ENCODE measurements around the gene DGKI.
"Not testable (repeated sequence)": the region's sequence is repeated elsewhere in the genome, so short reads cannot be mapped to it uniquely, and the experiment has no call there.

The DGKI gene

DNA sequence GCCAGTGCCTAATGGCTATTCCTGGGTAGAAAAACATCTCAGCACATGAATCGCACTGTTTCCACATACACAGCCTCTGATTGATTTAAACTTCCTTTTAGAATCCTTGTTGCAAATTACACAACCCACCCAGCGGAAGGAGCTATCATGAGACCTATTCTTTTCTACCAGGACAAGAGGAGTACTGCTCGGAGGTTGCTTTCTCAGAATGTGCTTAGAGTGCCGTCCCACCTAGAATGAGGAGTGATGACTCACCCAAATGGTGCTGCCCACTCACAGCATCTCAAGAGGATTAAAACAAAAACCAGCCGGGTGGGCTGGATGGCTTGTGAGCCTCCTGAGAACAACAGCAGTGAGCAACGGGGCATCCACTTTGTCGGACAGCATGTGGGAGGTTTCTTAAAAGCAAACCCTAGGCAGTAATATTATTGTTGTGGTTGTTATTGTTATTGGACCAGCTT, 128.9 kb downstream of the DGKI start:
- no peaks in the 10 kb centered on the region for H3K36me3 ChIP-seq (ENCODE audit: insufficient read depth, low read length)
- no peak overlapping the region for H3K27ac ChIP-seq (ENCODE audit: low read depth, low read length)
- no peaks in the 10 kb centered on the region for H3K27me3 ChIP-seq (ENCODE audit: control insufficient read depth in 1 of 2, insufficient read depth in 2 of 2, low read length in 2 of 2)
- no peak overlapping the region for H3K9ac ChIP-seq (ENCODE audit: low read length)
- no peaks in the 10 kb centered on the region for H3K9me3 ChIP-seq (ENCODE audit: low read length)
- H3K4me1 ChIP-seq (ENCODE audit: insufficient read depth, low read length), result no peaks in the 10 kb centered on the region
- H3K4me3 ChIP-seq (ENCODE audit: low read depth in 1 of 2, low read length in 2 of 2), result no peak overlapping the region

- Histone ChIP-seq H3K27me3 (ENCODE audit: control insufficient read depth in 1 of 2, insufficient read depth in 2 of 2, low read length in 2 of 2) (no peaks in the 10 kb centered on the region), H3K27ac (ENCODE audit: low read depth, low read length) (no peak overlapping the region), H3K4me1 (ENCODE audit: insufficient read depth, low read length) (no peaks in the 10 kb centered on the region), H3K36me3 (ENCODE audit: insufficient read depth, low read length) (no peaks in the 10 kb centered on the region), H3K9me3 (ENCODE audit: low read length) (no peaks in the 10 kb centered on the region), H3K4me3 (ENCODE audit: low read depth in 1 of 2, low read length in 2 of 2) (no peak overlapping the region), H3K9ac (ENCODE audit: low read length) (no peak overlapping the region)
These were observed 129.7 kb downstream of the DGKI start for GRCh38 chr7:137717045-137717444.

DNA sequence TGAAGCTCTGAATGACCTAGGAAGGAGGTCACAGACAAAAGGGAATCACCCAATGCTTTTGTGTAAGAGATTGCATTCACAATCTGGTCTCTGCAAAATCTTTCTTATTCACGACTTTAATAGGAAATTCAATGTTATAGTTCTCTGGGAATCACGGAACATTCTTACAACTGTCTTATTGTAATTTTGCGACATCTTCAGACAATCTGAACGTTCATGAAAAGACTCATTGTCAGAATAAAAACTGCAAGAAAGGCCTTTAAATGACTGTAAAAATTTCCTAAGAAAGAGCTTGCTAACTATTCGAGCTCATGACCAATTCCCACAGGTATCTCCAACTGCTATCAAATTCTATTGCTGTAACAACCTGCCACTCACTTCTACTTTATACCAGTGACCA, 130.7 kb downstream of the DGKI start:
- H3K9ac ChIP-seq (ENCODE audit: low read length), result no peak overlapping the region
- H3K4me1 ChIP-seq (ENCODE audit: insufficient read depth, low read length), result no peaks in the 10 kb centered on the region
- no peak overlapping the region for H3K4me3 ChIP-seq (ENCODE audit: low read depth in 1 of 2, low read length in 2 of 2)
- no peak overlapping the region for H3K27ac ChIP-seq (ENCODE audit: low read depth, low read length)
- H3K36me3 ChIP-seq (ENCODE audit: insufficient read depth, low read length), result no peaks in the 10 kb centered on the region
- H3K9me3 ChIP-seq (ENCODE audit: low read length), result no peaks in the 10 kb centered on the region
- H3K27me3 ChIP-seq (ENCODE audit: control insufficient read depth in 1 of 2, insufficient read depth in 2 of 2, low read length in 2 of 2), result no peaks in the 10 kb centered on the region

GRCh38 chr7:137715533-137715932, 131.2 kb downstream of the DGKI start:
- no peak overlapping the region for H3K9ac ChIP-seq (ENCODE audit: low read length)
- H3K4me1 ChIP-seq (ENCODE audit: insufficient read depth, low read length), result no peaks in the 10 kb centered on the region
- H3K4me3 ChIP-seq (ENCODE audit: low read depth in 1 of 2, low read length in 2 of 2), result no peak overlapping the region
- H3K9me3 ChIP-seq (ENCODE audit: low read length), result no peaks in the 10 kb centered on the region
- H3K27me3 ChIP-seq (ENCODE audit: control insufficient read depth in 1 of 2, insufficient read depth in 2 of 2, low read length in 2 of 2), result no peaks in the 10 kb centered on the region
- H3K36me3 ChIP-seq (ENCODE audit: insufficient read depth, low read length), result no peaks in the 10 kb centered on the region
- no peak overlapping the region for H3K27ac ChIP-seq (ENCODE audit: low read depth, low read length)

- no peak overlapping the region for H3K27ac ChIP-seq (ENCODE audit: low read depth, low read length)
- H3K27me3 ChIP-seq (ENCODE audit: control insufficient read depth in 1 of 2, insufficient read depth in 2 of 2, low read length in 2 of 2), result no peaks in the 10 kb centered on the region
- no peaks in the 10 kb centered on the region for H3K36me3 ChIP-seq (ENCODE audit: insufficient read depth, low read length)
- H3K9me3 ChIP-seq (ENCODE audit: low read length), result no peaks in the 10 kb centered on the region
- H3K9ac ChIP-seq (ENCODE audit: low read length), result no peak overlapping the region
- no peaks in the 10 kb centered on the region for H3K4me1 ChIP-seq (ENCODE audit: insufficient read depth, low read length)
- no peak overlapping the region for H3K4me3 ChIP-seq (ENCODE audit: low read depth in 1 of 2, low read length in 2 of 2)
These were observed 131.7 kb downstream of the DGKI start for GRCh38 chr7:137715121-137715520.

DNA sequence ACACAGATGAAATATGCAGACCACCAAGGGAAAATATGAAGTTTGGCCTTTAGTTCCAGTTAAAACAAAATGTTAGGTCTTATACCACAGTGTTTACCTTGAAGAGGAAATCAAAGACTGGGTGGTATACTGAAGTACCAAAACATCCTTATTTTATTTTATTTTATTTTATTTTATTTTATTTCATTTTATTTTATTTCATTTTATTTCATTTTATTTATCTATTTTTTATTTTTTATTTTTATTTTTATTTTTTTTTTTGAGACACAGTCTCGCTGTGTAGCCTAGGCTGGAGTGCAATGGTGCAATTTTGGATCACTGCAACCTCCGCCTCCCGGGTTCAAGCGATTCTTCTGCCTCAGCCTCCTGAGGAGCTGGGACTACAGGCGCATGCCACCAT, 140.4 kb downstream of the DGKI start:
- H3K27ac ChIP-seq (ENCODE audit: low read depth, low read length); H3K9me3 ChIP-seq (ENCODE audit: low read length); H3K27me3 ChIP-seq (ENCODE audit: control insufficient read depth in 1 of 2, insufficient read depth in 2 of 2, low read length in 2 of 2); H3K36me3 ChIP-seq (ENCODE audit: insufficient read depth, low read length); H3K9ac ChIP-seq (ENCODE audit: low read length); H3K4me3 ChIP-seq (ENCODE audit: low read depth in 1 of 2, low read length in 2 of 2); H3K4me1 ChIP-seq (ENCODE audit: insufficient read depth, low read length): not testable (repeated sequence)

- Histone ChIP-seq H3K27me3 (ENCODE audit: control insufficient read depth in 1 of 2, insufficient read depth in 2 of 2, low read length in 2 of 2) (no peaks in the 10 kb centered on the region), H3K4me1 (ENCODE audit: insufficient read depth, low read length) (no peaks in the 10 kb centered on the region)
These were observed 142.1 kb downstream of the DGKI start for GRCh38 chr7:137704723-137705122.

GRCh38 chr7:137703291-137704010, 143.3 kb downstream of the DGKI start:
- no peaks in the 10 kb centered on the region for H3K4me1 ChIP-seq (ENCODE audit: insufficient read depth, low read length)
- no peaks in the 10 kb centered on the region for H3K36me3 ChIP-seq (ENCODE audit: insufficient read depth, low read length)
- no peak overlapping the region for H3K27ac ChIP-seq (ENCODE audit: low read depth, low read length)
- no peaks in the 10 kb centered on the region for H3K9me3 ChIP-seq (ENCODE audit: low read length)
- no peak overlapping the region for H3K9ac ChIP-seq (ENCODE audit: low read length)
- no peak overlapping the region for H3K4me3 ChIP-seq (ENCODE audit: low read depth in 1 of 2, low read length in 2 of 2)
- H3K27me3 ChIP-seq (ENCODE audit: control insufficient read depth in 1 of 2, insufficient read depth in 2 of 2, low read length in 2 of 2), result no peaks in the 10 kb centered on the region

More at GRCh38 chr7:137704723-137705122, 142.1 kb downstream of the DGKI start:
- Histone ChIP-seq H3K36me3 (ENCODE audit: insufficient read depth, low read length) (no peaks in the 10 kb centered on the region), H3K9me3 (ENCODE audit: low read length) (no peaks in the 10 kb centered on the region), H3K27ac (ENCODE audit: low read depth, low read length) (no peak overlapping the region), H3K4me3 (ENCODE audit: low read depth in 1 of 2, low read length in 2 of 2) (no peak overlapping the region), H3K9ac (ENCODE audit: low read length) (no peak overlapping the region)

DNA sequence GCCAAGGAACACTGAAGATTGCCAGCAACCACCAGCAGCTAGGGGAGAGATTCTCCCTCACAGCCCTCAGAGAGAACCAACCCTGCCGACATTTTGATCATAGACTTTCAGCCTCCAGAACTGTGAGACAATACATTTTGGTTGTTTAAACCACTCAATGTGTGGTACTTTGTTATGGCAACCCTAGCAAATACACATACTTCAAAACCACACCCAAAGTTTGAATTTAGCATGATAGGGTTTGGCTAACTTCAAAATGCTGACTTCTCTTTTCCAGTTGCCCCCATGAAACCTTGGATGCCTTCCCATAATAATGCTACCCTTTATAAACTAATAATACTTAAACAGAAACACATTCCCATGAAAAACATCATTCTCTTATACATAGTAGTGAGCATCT, 149.8 kb downstream of the DGKI start:
- no peak overlapping the region for H3K9ac ChIP-seq (ENCODE audit: low read length)
- no peaks in the 10 kb centered on the region for H3K9me3 ChIP-seq (ENCODE audit: low read length)
- no peaks in the 10 kb centered on the region for H3K27me3 ChIP-seq (ENCODE audit: control insufficient read depth in 1 of 2, insufficient read depth in 2 of 2, low read length in 2 of 2)
- H3K36me3 ChIP-seq (ENCODE audit: insufficient read depth, low read length), result no peaks in the 10 kb centered on the region
- H3K4me1 ChIP-seq (ENCODE audit: insufficient read depth, low read length), result no peaks in the 10 kb centered on the region
- H3K27ac ChIP-seq (ENCODE audit: low read depth, low read length), result no peak overlapping the region
- no peak overlapping the region for H3K4me3 ChIP-seq (ENCODE audit: low read depth in 1 of 2, low read length in 2 of 2)

- Histone ChIP-seq H3K9me3 (ENCODE audit: low read length) (no peaks in the 10 kb centered on the region), H3K36me3 (ENCODE audit: insufficient read depth, low read length) (no peaks in the 10 kb centered on the region), H3K27me3 (ENCODE audit: control insufficient read depth in 1 of 2, insufficient read depth in 2 of 2, low read length in 2 of 2) (no peaks in the 10 kb centered on the region), H3K4me3 (ENCODE audit: low read depth in 1 of 2, low read length in 2 of 2) (no peak overlapping the region), H3K27ac (ENCODE audit: low read depth, low read length) (no peak overlapping the region), H3K9ac (ENCODE audit: low read length) (no peak overlapping the region), H3K4me1 (ENCODE audit: insufficient read depth, low read length) (no peaks in the 10 kb centered on the region)
These were observed 150.4 kb downstream of the DGKI start for GRCh38 chr7:137696376-137696775.

DNA sequence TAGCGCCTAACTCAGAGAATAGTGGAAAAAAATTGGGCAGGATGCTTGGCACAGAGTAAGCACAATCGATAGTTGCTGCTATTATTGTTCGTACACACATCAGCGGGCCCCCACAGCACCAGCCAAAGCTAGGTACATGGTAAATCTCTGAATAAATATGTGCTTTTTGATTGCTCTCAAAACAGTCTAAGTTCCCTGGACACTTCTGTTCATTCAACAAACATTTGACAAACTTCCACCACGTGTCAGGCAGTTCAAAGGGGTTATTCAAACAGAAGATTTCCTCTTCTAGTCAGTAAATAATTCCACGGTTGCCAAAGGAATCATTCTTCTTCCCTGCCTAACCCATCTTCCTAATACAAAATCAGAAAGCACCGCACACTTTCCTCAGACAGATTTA, 150.8 kb downstream of the DGKI start:
- Histone ChIP-seq H3K9ac (ENCODE audit: low read length) (no peak overlapping the region), H3K9me3 (ENCODE audit: low read length) (no peaks in the 10 kb centered on the region), H3K27ac (ENCODE audit: low read depth, low read length) (no peak overlapping the region), H3K27me3 (ENCODE audit: control insufficient read depth in 1 of 2, insufficient read depth in 2 of 2, low read length in 2 of 2) (no peaks in the 10 kb centered on the region), H3K4me1 (ENCODE audit: insufficient read depth, low read length) (no peaks in the 10 kb centered on the region), H3K4me3 (ENCODE audit: low read depth in 1 of 2, low read length in 2 of 2) (no peak overlapping the region), H3K36me3 (ENCODE audit: insufficient read depth, low read length) (no peaks in the 10 kb centered on the region)

GRCh38 chr7:137695494-137695893, 151.3 kb downstream of the DGKI start:
- no peaks in the 10 kb centered on the region for H3K4me1 ChIP-seq (ENCODE audit: insufficient read depth, low read length)
- H3K4me3 ChIP-seq (ENCODE audit: low read depth in 1 of 2, low read length in 2 of 2), result no peak overlapping the region
- H3K27ac ChIP-seq (ENCODE audit: low read depth, low read length), result no peak overlapping the region
- H3K9me3 ChIP-seq (ENCODE audit: low read length), result no peaks in the 10 kb centered on the region
- no peaks in the 10 kb centered on the region for H3K36me3 ChIP-seq (ENCODE audit: insufficient read depth, low read length)
- no peaks in the 10 kb centered on the region for H3K27me3 ChIP-seq (ENCODE audit: control insufficient read depth in 1 of 2, insufficient read depth in 2 of 2, low read length in 2 of 2)
- no peak overlapping the region for H3K9ac ChIP-seq (ENCODE audit: low read length)
